Glutamatergic neuron (in vitro differentiated cells): Measurements from ENCODE around the gene PRR18. TPM values are rescaled to one million over a fixed set of nuclear protein-coding genes. Genes with fewer than 3 reads are reported as not detected.

Experiments
- DNase-seq: peaks from one replicate; pipeline ENCODE4 v3.0.0; 2022
- H3K27ac Mint-ChIP-seq: one replicate; pipeline ENCODE4 v1.8.0; 2020; ENCODE audit warnings: mild to moderate bottlenecking, mixed read lengths, inconsistent platforms; ENCODE audit not compliant: unreplicated experiment
- H3K27me3 Mint-ChIP-seq: one replicate; pipeline ENCODE4 v1.8.0; 2020; ENCODE audit warnings: mild to moderate bottlenecking, moderate library complexity, mixed read lengths, inconsistent platforms; ENCODE audit not compliant: unreplicated experiment
- H3K36me3 Mint-ChIP-seq: one replicate; pipeline ENCODE4 v1.8.0; 2020; ENCODE audit warnings: mild to moderate bottlenecking, mixed read lengths, inconsistent platforms; ENCODE audit not compliant: unreplicated experiment
- H3K4me1 Mint-ChIP-seq: one replicate; pipeline ENCODE4 v1.8.0; 2020; ENCODE audit warnings: mild to moderate bottlenecking, low read depth, mixed read lengths, inconsistent platforms; ENCODE audit not compliant: unreplicated experiment
- H3K4me3 Mint-ChIP-seq: one replicate; pipeline ENCODE4 v1.8.0; 2020; ENCODE audit warnings: mild to moderate bottlenecking, mixed read lengths, inconsistent platforms; ENCODE audit not compliant: unreplicated experiment
- H3K9me3 Mint-ChIP-seq: one replicate; pipeline ENCODE4 v1.8.0; 2020; ENCODE audit warnings: mild to moderate bottlenecking, moderate library complexity, mixed read lengths, inconsistent platforms; ENCODE audit not compliant: unreplicated experiment
- long read RNA-seq: library from polyadenylated mRNA; unstranded; transcript quantifications from one replicate; pipeline ENCODE4 v2.0.0, GENCODE V29; 2020; ENCODE audit not compliant: unreplicated experiment
- total RNA-seq: library from RNA; stranded (reverse); fragmentation: NEBNext Ultra II Directional; extraction: Animal tissue kit (Norgen Biotek cat#: 25700); gene quantifications from one replicate; pipeline ENCODE4 v1.2.1, GENCODE V29; 2021; ENCODE audit not compliant: unreplicated experiment
- TF ChIP-seq, protein P1 (sequence below): fragments of 200-600 bp; sonication (generic); IDR thresholded peaks from one replicate; pipeline ENCODE4 v1.5.0; 2021; ENCODE audit not compliant: partially characterized antibody, unreplicated experiment

PRR18 gene, protein sequence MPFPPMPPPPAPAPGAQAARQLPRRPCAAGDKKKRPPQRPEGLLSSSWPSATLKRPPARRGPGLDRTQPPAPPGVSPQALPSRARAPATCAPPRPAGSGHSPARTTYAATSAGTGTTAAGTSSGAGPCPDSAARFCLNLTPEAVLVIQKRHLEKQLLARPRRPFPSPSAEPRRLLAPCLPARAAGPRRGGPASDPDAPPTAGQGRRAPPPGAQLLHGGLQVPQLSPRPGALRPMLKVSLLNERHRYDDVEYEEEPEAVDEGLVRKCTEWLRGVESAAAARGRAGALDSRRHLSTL
- not detected for total RNA-seq
- long read RNA-seq = 0 reads

DNA sequence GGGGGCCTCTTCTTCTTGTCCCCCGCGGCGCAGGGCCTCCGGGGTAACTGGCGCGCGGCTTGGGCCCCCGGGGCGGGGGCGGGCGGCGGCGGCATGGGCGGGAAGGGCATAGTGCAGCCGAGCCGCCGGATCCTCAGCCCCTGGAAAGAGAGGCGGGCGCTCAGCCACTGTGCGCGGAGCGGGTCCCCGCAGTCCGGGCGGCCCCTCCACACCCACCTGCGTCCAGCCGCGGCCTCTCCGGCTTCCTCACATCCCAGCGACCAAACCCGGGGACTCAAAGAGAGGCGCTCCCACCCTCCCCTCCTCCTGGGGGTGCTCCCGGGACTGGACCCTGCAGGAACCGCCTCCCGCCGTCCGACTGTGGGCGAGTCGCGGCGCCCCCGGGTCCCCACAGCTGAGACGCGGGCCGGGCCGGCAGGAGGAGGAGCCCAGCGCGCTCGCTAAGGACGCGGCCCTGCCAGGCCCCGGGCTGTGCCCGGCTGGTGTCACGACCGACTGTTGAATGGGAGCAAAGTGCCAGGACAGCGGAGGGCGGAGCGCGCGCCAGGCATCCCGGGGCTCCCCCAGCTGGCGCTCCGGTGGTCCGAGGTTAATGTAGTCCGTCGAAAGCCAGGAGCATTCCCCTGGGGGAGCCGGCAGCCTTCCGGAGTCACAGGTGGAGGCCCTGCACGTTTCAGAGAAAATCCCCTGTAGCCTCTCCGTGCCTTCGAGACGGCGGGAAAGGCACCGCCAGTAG lies at the start of gene PRR18:
TSS of gene PRR18 (minus strand) at position 360 of the 736 bp plus-strand sequence. CDS start at position 110, 250 bp downstream.
- Mint-ChIP-seq H3K27ac (no peak within 1 kb of the TSS), H3K4me1 (peaks cover 7% of the 10 kb centered on the region), H3K9me3 (peaks cover 3% of the 10 kb centered on the region), H3K4me3 (peak within 1 kb of the TSS; percentile 15), H3K27me3 (peaks cover 11% of the 10 kb centered on the region), H3K36me3 (no peaks in the 10 kb centered on the region)
- DNase-seq = peak; percentile 57
- TF ChIP-seq, protein P1, sequence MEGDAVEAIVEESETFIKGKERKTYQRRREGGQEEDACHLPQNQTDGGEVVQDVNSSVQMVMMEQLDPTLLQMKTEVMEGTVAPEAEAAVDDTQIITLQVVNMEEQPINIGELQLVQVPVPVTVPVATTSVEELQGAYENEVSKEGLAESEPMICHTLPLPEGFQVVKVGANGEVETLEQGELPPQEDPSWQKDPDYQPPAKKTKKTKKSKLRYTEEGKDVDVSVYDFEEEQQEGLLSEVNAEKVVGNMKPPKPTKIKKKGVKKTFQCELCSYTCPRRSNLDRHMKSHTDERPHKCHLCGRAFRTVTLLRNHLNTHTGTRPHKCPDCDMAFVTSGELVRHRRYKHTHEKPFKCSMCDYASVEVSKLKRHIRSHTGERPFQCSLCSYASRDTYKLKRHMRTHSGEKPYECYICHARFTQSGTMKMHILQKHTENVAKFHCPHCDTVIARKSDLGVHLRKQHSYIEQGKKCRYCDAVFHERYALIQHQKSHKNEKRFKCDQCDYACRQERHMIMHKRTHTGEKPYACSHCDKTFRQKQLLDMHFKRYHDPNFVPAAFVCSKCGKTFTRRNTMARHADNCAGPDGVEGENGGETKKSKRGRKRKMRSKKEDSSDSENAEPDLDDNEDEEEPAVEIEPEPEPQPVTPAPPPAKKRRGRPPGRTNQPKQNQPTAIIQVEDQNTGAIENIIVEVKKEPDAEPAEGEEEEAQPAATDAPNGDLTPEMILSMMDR = no peak

DNA sequence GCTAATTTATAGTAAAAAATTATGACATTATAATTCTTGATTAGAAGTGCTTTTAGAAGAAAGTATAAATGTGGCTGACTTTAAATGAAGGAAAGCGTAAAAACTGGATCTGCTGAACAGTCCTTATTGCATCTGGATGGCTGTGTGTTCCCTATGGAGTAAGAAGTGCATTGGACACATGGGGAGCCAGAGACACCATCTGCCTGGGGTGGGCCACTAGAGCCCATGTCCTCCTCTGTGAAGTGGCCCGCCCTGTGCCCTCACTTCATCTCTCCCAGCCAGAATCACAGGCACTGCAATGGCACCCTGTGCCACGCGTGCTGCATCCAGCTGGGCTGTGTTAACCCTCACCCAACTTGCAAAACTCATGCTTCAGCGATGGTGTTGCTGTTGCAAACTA lies 47.4 kb upstream of the PRR18 start:
- Mint-ChIP-seq H3K9me3 (peaks cover 5% of the 10 kb centered on the region), H3K4me1 (peaks cover 20% of the 10 kb centered on the region), H3K27me3 (peaks cover 2% of the 10 kb centered on the region), H3K36me3 (peaks cover 4% of the 10 kb centered on the region), H3K4me3 (peak overlapping the region; percentile 55), H3K27ac (peak overlapping the region; percentile 28)
- TF ChIP-seq, protein P1 = no peak
- DNase-seq = no peak

DNA sequence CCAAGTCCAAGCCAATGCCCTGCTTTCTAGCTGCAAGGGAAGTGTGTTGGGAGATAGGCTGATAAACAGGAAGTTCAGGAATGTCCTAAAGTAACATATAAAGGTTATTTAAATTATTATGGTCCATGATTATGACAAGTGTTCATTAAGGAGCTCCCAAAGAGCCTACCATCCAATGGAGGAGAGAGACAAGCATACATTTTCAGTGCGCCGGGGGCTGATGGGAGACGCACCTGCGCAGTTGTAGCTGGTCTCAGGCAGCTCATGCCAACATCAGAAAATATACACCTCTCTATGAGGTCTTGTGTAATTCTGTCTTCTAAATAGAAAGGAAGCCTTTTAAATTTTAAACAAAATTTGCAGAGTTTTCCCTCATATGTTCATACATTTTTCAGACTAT lies 46.8 kb upstream of the PRR18 start:
- DNase-seq = no peak
- Mint-ChIP-seq H3K9me3 (peaks cover 5% of the 10 kb centered on the region), H3K27me3 (peaks cover 2% of the 10 kb centered on the region), H3K27ac (no peak overlapping the region), H3K4me3 (no peak overlapping the region), H3K36me3 (peaks cover 5% of the 10 kb centered on the region), H3K4me1 (peaks cover 14% of the 10 kb centered on the region)
- TF ChIP-seq, protein P1 = no peak

DNA sequence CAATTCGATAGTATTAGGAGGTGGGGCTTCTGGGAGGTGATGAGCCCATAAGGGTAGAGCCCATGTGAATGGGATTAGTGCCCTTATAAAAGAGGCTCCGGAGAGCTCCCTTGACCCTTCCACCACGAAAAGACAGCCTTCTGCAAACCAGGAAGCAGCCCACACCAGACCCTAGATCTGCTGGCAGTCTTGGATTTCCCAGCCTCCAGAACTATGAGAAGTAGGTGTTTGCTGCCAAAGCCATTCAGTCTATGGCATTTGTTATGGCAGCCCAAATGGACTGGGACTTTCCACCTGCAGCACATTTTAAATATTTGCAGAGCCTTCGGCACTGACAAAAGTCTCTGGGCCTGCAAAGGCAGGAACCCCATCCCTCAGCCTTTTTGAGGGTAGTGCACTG lies 46.0 kb upstream of the PRR18 start:
- H3K36me3 Mint-ChIP-seq = peaks cover 13% of the 10 kb centered on the region
- H3K4me3 Mint-ChIP-seq = no peak overlapping the region
- H3K27me3 Mint-ChIP-seq = peaks cover 2% of the 10 kb centered on the region
- no peaks in the 10 kb centered on the region for H3K9me3 Mint-ChIP-seq
- peaks cover 14% of the 10 kb centered on the region for H3K4me1 Mint-ChIP-seq
- no peak overlapping the region for H3K27ac Mint-ChIP-seq
- no peak for DNase-seq
- TF ChIP-seq, protein P1 = no peak

DNA sequence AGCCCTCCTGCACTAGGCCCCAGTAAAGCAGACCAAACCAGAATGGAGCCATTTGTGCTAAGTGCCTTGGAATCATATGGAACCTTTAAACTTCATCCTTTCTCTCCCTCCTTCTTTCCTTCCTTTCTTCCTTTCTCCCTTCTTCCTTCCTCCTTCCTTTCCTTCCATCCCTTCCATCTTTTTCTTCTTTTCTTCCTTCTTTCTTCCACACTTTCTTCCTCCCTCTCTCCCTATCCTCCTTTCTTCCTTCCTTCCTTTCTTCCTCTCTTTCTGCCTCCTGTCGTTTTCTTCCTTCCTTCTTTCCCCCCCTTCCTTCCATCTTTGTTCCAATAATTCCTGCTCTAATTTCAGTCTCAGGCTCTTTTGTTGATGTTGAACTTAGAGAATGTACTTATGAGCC lies 45.3 kb upstream of the PRR18 start:
- Mint-ChIP-seq H3K9me3 (no peaks in the 10 kb centered on the region), H3K27me3 (peaks cover 2% of the 10 kb centered on the region), H3K27ac (no peak overlapping the region), H3K4me1 (peaks cover 14% of the 10 kb centered on the region), H3K4me3 (no peak overlapping the region), H3K36me3 (peaks cover 14% of the 10 kb centered on the region)
- TF ChIP-seq, protein P1 = no peak
- DNase-seq = no peak
